ENCODE results near the gene PRKCZ.

- TF ChIP-seq CTCF (conservative IDR thresholded peaks at IDR 0.05; ENCODE audit: low read length) (no peak), EZH2phosphoT487 (IDR thresholded peaks at IDR 0.05; ENCODE audit: borderline replicate concordance, low read depth, low read length) (no peak)
Observed at GRCh38 chr1:2215909-2216766, 165.9 kb downstream of the PRKCZ start.
